Measurements from ENCODE around the gene TOB1.

TOB1 gene

DNA sequence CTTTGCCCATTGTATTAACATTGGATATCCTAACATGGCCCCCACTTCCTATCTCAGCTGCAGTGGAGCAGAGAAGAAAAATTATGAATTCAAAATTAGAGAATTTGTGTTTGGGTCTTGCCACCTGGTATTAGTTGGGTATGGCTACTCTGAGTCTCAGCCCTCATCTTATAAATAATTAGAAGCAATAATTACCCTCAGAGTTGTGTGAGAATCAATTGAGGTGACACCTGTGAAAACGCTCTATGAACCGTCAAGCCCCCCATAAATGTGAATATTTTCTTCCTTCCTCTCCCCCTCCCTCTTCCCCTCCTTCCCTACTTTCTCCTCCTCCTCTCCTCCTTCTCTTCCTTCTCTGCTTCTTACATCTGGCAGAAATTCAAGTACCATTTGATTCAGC, 8.9 kb upstream of the TOB1 start:
- no peak overlapping the region for H3K4me3 ChIP-seq (ENCODE audit: low read depth, low read length)
- TF ChIP-seq, protein P1, sequence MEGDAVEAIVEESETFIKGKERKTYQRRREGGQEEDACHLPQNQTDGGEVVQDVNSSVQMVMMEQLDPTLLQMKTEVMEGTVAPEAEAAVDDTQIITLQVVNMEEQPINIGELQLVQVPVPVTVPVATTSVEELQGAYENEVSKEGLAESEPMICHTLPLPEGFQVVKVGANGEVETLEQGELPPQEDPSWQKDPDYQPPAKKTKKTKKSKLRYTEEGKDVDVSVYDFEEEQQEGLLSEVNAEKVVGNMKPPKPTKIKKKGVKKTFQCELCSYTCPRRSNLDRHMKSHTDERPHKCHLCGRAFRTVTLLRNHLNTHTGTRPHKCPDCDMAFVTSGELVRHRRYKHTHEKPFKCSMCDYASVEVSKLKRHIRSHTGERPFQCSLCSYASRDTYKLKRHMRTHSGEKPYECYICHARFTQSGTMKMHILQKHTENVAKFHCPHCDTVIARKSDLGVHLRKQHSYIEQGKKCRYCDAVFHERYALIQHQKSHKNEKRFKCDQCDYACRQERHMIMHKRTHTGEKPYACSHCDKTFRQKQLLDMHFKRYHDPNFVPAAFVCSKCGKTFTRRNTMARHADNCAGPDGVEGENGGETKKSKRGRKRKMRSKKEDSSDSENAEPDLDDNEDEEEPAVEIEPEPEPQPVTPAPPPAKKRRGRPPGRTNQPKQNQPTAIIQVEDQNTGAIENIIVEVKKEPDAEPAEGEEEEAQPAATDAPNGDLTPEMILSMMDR (IDR thresholded peaks at IDR 0.05; ENCODE audit: insufficient read depth, low read depth, low read length, missing control alignments), result no peak
- no peak for DNase-seq (ENCODE audit: low read depth)

DNA sequence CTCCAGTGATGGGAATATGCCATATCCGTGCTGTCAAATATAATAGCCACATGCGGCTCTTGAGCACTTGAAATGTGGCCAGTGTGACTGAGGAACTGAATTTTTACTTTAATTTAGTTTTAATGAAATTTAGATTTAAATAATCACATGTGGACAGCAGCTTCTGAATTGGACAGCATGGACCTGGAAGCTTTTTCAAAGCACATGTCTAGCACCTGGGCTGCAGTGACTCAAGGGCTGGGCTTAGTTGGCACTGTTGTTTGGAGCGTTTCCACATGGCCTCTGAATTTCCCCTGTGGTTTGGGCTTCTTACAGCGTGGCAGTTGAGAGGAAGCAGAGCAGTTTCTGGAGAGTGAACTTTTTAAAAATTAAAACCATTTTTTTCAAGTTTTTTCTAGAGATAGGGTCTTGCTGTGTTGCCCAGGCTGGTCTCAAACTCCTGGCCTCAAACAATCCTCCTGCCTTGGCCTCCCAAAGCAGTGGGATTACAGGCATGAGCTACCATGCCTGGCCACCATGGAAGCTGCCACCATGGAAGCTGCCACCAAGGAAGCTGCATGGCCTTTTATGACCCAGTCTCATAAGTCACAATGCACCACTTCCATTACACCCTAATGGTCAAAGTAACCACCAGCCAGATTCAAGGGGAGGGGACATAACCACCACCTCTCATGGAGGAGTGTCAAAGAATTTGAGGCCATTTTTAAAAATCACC, 6.7 kb upstream of the TOB1 start:
- TF ChIP-seq, protein P1 (IDR thresholded peaks at IDR 0.05; ENCODE audit: insufficient read depth, low read depth, low read length, missing control alignments), result no peak
- H3K4me3 ChIP-seq (ENCODE audit: low read depth, low read length), result no peak overlapping the region
- peak; percentile 49 for DNase-seq (ENCODE audit: low read depth)

DNA sequence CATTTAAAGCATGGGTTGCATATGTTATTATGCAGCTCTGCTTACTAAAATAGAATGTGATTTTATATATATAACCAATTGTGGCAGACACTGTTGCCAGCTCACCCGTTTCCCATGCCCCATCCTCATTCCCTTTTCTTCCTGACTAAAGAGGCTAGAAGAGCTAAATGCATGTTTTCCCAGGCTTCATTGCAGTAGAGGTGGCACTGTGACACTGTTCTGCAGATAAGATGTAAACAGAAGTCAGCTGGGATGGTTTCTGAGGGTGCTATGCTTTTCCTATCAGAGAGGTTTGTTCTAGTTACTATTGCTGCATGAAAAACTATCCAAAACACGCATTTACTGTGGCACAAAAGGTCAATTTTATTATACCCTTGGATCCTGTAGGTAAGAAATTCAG, 5.7 kb upstream of the TOB1 start:
- H3K4me3 ChIP-seq (ENCODE audit: low read depth, low read length), result no peak overlapping the region
- DNase-seq (ENCODE audit: low read depth), result no peak
- TF ChIP-seq, protein P1 (IDR thresholded peaks at IDR 0.05; ENCODE audit: insufficient read depth, low read depth, low read length, missing control alignments), result no peak

DNA sequence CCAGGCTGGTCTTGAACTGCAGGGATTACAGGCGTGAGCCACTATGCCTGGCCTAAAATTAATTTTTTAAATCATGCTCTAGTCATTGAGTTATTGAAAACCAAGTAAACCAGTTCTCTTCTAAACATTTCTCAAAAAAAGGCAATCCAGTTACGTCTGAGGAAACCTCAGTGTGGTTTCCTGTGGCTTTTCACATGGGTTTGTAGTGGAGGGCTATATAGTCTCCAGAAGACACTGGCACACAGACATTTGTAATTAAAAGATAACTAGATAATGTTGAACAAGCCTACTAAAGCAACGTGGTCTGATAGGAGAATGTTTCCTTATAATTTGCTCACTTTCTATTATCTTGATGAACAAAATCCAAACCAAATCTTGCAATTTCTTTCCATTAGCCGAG, 5.2 kb upstream of the TOB1 start:
- TF ChIP-seq, protein P1 (IDR thresholded peaks at IDR 0.05; ENCODE audit: insufficient read depth, low read depth, low read length, missing control alignments), result no peak
- peak; percentile 39 for DNase-seq (ENCODE audit: low read depth)
- no peak overlapping the region for H3K4me3 ChIP-seq (ENCODE audit: low read depth, low read length)

DNA sequence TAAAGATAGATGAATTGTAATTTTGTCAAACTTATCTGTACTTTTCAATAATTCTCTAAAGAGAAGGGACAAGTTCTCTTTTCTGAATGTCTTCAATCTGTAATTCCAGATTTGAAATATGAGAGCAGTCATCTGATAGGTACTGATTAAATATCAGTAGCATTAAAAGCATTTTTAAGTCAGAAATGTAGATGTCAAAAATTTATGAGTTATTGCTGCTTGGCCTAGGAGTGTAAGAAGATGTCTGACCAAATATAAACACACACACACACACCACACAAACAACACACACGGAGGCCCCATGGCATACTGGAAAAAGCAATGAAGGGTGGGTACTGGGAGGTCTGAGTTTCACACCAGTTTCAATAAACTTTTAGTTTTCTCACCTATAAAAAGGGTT, 2.4 kb upstream of the TOB1 start:
- no peak for DNase-seq (ENCODE audit: low read depth)
- H3K4me3 ChIP-seq (ENCODE audit: low read depth, low read length), result peak overlapping the region; percentile 81; the same call in 1 of the 2 replicates
- TF ChIP-seq, protein P1 (IDR thresholded peaks at IDR 0.05; ENCODE audit: insufficient read depth, low read depth, low read length, missing control alignments), result no peak

DNA sequence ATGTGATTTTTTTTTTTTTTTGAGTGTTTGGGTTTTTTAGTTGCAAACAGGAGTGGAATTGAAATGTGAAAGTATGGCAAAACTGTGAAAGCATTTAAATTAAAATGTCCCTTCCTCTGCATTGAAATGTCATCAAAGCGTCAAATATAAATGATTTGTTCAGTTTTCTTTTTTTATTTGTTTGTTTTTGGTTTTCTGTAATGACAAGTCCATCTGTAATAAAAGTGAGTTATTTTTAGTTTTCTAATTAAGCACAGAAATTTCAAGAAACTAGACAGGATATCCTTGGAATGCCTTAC, 1.9 kb upstream of the TOB1 start:
- TF ChIP-seq, protein P1 (IDR thresholded peaks at IDR 0.05; ENCODE audit: insufficient read depth, low read depth, low read length, missing control alignments), result no peak
- H3K4me3 ChIP-seq (ENCODE audit: low read depth, low read length), result peak overlapping the region; percentile 81
- DNase-seq (ENCODE audit: low read depth), result no peak

All from GM12865 (cell line).